SKM-1 treated with dmso at 0.1 percent for 144 hours (cell line): ENCODE results near the gene LAMTOR2.
A peak's percentile ranks its signal among the peaks of the same experiment; 100 is the strongest.
"Not testable (repeated sequence)": the region's sequence is repeated elsewhere in the genome, so short reads cannot be mapped to it uniquely, and the experiment has no call there.

Experiments used
- DNase-seq: peaks from one replicate; lab custom pipeline; 2025; ENCODE audit not compliant: unreplicated experiment; lab: John Stamatoyannopoulos, UW

The LAMTOR2 gene

GRCh38 chr1:156051011-156051725 lies 3.4 kb upstream of the LAMTOR2 start:
- no peak for DNase-seq

- peak; percentile 60 for DNase-seq
These were observed 1.5 kb upstream of the LAMTOR2 start for GRCh38 chr1:156052862-156053767.

GRCh38 chr1:156053768-156054499 lies 648 bp upstream of the LAMTOR2 start, which contains the start of gene UBQLN4:
TSS of gene UBQLN4 (minus strand) at chr1:156053798. CDS start at chr1:156053701, 97 bp downstream.
- DNase-seq = peak; percentile 84

- no peak for DNase-seq
These were observed 883 bp downstream of the LAMTOR2 start for GRCh38 chr1:156055281-156056048.

GRCh38 chr1:156056326-156056849 lies 1.8 kb downstream of the LAMTOR2 start:
- no peak for DNase-seq

GRCh38 chr1:156060937-156061636 lies 6.5 kb downstream of the LAMTOR2 start, which contains the start of gene RAB25:
TSS of gene RAB25 (plus strand) at chr1:156061160. CDS start at chr1:156061401, 241 bp downstream.
- no peak for DNase-seq

GRCh38 chr1:156062189-156062588 lies 7.6 kb downstream of the LAMTOR2 start:
- no peak for DNase-seq

DNA sequence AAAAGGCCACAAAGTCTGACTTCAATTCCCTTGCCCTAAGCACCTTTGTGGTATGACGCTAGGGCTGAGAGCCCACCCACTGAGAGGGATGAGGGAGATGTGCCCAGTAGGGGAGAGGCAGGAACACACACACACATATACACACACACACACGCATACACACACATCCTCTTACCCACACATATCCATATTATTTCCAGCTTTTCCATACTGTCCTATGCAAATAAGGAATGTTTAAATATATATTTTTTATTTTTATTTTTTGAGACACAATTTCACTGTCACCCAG lies 9.4 kb downstream of the LAMTOR2 start:
- DNase-seq = no peak

DNA sequence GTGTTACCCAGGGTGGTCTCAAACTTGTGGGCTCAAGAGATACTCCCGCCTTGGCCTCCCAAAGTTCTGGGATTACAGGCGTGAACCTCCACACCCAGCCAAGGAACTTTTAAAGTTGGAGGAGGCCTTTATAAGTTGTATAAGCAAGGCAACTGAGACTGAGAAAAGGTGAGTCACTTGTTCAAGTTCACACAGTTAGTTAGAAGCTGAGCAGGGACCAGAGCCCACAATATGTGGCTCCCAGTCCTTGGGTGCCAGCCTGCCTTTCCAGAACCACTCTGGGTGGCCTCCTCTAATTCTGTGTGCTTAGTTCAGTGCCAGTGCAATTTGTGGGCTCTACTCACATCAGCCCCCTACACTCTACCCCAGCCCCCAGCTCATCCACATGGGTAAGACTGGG lies 10.0 kb downstream of the LAMTOR2 start:
- no peak for DNase-seq

DNA sequence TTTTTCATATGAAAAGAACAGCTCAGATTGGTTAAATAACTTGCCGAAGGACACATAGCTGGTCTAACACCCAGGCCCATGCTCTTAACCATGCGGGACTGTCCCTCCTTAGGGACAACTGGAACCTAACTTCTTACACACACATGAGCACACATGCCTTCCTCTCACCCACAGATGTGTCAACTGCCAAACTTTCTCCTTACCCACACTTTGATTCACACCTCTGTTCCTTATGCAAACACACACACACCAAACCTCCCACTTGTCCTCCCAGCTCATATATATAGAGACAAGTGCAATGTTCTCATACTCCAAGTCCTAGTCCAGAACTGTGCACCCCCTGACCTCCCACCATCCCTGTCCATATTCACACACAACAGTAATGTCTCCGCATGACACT lies 10.6 kb downstream of the LAMTOR2 start:
- no peak for DNase-seq

DNA sequence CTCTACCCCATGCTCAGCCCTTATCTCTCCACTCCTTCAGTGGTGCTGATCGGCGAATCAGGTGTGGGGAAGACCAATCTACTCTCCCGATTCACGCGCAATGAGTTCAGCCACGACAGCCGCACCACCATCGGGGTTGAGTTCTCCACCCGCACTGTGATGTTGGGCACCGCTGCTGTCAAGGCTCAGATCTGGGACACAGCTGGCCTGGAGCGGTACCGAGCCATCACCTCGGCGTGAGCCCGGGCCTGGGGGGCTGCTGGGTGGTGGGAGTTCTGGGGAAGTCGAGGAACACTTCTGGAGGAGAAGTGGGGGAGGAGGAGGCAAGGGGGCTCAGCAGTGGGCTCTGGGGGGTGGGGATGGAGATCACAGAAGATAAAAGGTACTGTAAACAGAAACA lies 11.3 kb downstream of the LAMTOR2 start:
- DNase-seq = no peak

DNA sequence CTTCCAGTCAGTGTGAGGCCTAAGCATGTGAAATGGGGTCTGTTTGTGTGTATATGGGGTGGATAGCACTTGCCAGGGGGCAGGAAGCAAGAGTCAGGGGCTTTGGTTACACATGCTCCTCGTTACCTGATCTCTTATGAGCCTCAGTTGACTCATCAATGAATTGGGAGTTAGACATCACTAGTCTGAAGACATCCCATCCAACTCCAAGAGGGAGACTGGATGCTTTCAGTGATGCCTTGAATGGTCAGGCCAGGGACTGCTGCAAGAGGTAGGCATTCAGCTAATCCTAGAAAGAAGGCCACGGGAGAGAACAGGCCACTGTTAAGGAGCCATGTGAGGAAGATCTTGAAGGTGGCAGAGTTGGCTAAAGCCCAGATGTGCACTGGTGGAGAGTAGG lies 12.7 kb downstream of the LAMTOR2 start:
- no peak for DNase-seq

DNA sequence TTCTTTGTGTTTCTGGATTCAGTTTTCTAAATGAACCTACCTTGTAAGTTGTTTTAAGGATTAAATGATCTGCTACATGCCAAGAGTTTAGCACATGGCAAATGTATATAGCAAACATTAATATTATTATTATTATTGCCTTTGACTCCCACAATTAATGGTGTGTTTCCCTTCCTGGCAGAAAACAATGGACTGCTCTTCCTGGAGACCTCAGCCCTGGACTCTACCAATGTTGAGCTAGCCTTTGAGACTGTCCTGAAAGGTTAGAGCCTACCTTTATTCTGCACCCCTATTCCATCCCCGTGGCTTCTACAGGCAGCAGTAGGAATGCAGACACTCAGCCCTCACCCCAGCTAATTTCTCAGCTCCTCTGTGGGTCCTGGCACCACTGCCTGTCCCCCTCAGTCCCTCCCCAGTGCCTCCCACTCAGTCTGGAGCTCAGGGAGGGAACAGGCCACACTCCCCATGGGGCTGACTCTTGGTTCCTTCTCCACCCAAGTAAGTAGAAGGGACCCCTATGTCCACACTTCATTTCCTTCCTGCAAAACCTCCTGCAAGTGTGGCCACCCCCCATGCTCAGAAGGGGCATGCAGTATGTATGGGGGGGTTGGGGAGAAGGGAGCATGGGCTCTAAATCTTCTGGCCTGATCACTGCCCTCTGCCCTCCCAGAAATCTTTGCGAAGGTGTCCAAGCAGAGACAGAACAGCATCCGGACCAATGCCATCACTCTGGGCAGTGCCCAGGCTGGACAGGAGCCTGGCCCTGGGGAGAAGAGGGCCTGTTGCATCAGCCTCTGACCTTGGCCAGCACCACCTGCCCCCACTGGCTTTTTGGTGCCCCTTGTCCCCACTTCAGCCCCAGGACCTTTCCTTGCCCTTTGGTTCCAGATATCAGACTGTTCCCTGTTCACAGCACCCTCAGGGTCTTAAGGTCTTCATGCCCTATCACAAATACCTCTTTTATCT lies 15.2 kb downstream of the LAMTOR2 start:
- no peak for DNase-seq

DNA sequence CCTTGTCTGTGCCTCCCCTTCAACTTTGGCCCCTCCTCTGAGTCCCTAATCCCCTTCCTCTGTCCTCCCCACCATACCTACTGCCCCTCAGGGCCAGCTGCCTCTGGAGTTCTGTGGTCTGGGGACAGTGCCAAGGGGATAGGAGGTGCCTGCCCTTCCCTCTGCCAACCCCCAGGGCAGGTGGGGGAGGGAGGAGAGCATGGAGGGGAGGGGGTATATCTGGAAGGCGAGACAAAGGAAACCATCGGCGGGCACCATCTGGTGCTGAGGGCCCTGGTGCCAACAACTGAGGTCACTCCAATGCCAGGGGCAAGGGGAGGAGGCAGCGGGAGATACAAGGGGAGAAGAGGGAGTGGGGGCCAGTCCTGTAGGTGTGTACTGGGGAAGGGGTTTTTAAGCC lies 16.0 kb downstream of the LAMTOR2 start:
- no peak for DNase-seq

DNA sequence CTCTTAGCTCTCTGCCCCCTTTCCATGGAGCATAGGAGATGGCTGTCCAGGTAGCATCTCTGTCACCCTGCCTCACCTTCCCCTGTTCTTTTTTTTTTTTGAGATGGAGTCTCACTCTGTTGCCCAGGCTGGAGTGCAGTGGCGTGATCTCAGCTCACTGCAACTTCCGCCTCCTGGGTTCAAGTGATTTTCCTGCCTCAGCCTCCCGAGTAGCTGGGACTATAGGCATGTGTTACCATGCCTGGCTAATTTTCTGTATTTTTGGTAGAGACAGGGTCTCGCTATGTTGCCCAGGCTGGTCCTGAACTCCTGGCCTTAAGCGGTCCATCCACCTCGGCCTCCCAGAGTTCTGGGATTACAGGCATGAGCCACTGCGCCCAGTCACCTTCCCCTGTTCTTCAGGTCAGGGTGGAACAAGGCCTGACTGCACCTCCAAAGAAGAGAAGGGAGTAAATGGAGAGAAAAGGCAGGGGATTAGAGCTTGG lies 16.8 kb downstream of the LAMTOR2 start:
- DNase-seq = not testable (repeated sequence)

- DNase-seq = no peak
These were observed 17.7 kb downstream of the LAMTOR2 start for GRCh38 chr1:156072251-156072650.

DNA sequence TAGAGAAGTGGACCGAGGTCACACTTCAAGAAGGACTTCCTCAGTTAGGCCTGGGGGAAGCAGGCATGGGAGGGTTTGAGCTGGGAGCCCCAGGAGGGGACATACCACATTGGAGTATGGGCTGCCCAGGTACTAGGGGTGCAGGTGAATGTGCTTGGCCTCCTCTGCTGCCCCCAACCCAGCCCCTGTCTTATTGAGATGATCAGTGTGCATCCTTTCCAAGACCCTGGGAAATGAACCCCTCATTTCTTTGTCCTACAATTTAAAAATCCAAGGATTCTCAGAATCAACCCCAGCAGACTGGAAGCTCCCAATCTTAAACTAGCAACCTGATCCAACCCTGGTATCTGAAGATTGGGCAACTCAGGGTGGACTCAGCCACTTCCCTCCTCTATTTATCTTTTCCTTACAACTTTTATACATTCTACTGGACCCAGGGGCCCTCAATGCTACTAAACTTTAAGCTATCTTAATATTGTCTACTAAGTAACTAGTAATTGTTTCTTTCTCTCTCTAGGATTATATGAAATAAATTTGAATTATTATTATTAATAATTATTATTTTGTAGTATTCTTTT lies 18.6 kb downstream of the LAMTOR2 start:
- DNase-seq = no peak

DNA sequence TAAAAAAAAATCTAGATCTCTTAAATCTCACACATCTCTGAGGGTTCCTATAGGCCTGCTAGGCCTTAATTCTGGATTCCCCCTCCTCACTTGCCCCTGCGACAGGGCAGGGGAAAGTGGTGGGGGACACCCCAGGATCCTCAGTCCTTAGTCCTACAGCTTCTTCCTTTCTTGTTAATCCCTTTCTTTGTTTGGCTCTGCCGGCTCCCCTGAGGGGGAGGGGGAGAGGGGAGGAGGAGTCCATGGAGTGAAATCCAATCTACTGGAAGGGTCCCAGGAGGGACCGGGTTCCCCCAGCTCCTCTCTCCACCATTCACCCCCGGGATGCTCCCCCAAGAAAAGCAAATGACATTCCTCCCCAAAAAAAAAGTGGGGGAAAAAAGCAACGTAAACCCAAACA lies 19.2 kb downstream of the LAMTOR2 start:
- no peak for DNase-seq
